K562 (cell line): ENCODE measurements around the gene VPS37D. TPM values are rescaled to one million over a fixed set of nuclear protein-coding genes. Genes with fewer than 3 reads are reported as not detected.

Experiments used
- BCOR ChIP-seq: fragments of 450-650 bp; IDR thresholded peaks from 2 replicates; pipeline ENCODE4 v1.6.1; 2016
- CBX5 ChIP-seq: IDR thresholded peaks from 2 replicates; pipeline ENCODE4 v1.6.1; 2014; ENCODE audit warnings: low read depth, borderline replicate concordance
- DACH1 ChIP-seq: fragments of 450-650 bp; IDR thresholded peaks from 2 replicates; pipeline ENCODE4 v1.6.1; 2018; ENCODE audit not compliant: partially characterized antibody
- ELF1 ChIP-seq: fragments of 200-800 bp; sonication (Bioruptor generic); IDR thresholded peaks from 2 replicates; pipeline ENCODE4 v1.6.1; 2016; ENCODE audit warnings: missing genetic modification characterization, missing compliant biosample characterization
- FOXJ2 ChIP-seq: fragments of 200-800 bp; sonication (Bioruptor generic); IDR thresholded peaks from 2 replicates; pipeline ENCODE4 v1.6.1; 2016; ENCODE audit warnings: missing genetic modification characterization, missing compliant biosample characterization
- HDGF ChIP-seq: fragments of 450-650 bp; IDR thresholded peaks from 2 replicates; pipeline ENCODE4 v1.6.1; 2016
- HMG20A ChIP-seq: fragments of 450-650 bp; formaldehyde crosslinking; conservative IDR thresholded peaks from 2 replicates; pipeline ENCODE4 v1.4.0; 2020; ENCODE audit warnings: mild to moderate bottlenecking, mixed read lengths
- KDM5B ChIP-seq: fragments of 200-600 bp; sonication (generic); IDR thresholded peaks from 2 replicates; pipeline ENCODE4 v1.6.1; 2012; ENCODE audit warnings: low read depth, mild to moderate bottlenecking, moderate library complexity, low read length, control low read depth, inconsistent platforms; ENCODE audit not compliant: insufficient replicate concordance
- TAF7 ChIP-seq: fragments of 450-650 bp; IDR thresholded peaks from 2 replicates; pipeline ENCODE4 v1.6.1; 2016; ENCODE audit warnings: missing genetic modification characterization, missing compliant biosample characterization
- TBP ChIP-seq: optimal IDR thresholded peaks from 2 replicates; pipeline ENCODE3; 2011; ENCODE audit warnings: low read depth, low read length, improper control_type of control experiment
- ZNF124 ChIP-seq: sonication (generic); formaldehyde crosslinking; IDR thresholded peaks from 2 replicates; pipeline ENCODE4 v1.8.1; 2022; ENCODE audit warnings: missing genetic modification reagents
- ZNF217 ChIP-seq: sonication (generic); formaldehyde crosslinking; IDR thresholded peaks from 2 replicates; pipeline ENCODE4 v1.8.0; 2022; ENCODE audit warnings: mild to moderate bottlenecking, missing genetic modification reagents
- ZSCAN32 ChIP-seq: fragments of 450-650 bp; formaldehyde crosslinking; IDR thresholded peaks from 2 replicates; pipeline ENCODE4 v1.4.0; 2020; ENCODE audit warnings: mild to moderate bottlenecking, moderate library complexity
- polyA plus RNA-seq, 8 experiments: library from polyadenylated mRNA; depleted of rRNA in 4 of 8; stranded (reverse) in 5 of 8; unstranded in 3 of 8; fragments of >200 nt; fragmentation: Nextera tagmentation in 2 of 8; fragmentation: Illumina TruSeq in 1 of 8; extraction: Ambion mirVana in 2 of 8; extraction: Trizol in 1 of 8; gene quantifications; 2 replicates each; pipeline versions ENCODE4 v1.2.1 to v1.2.3, GENCODE V29; 2011 to 2014; ENCODE audit warnings: inconsistent platforms in 1 of 8, missing spikeins in 1 of 8
- total RNA-seq, 7 experiments: library from RNA; depleted of rRNA in 6 of 7; stranded (reverse); fragments of >200 nt in 6 of 7; fragmentation: Illumina TruSeq in 2 of 7; extraction: Trizol in 2 of 7; gene quantifications; 2 replicates each; pipeline versions ENCODE4 v1.2.1 to v1.2.3, GENCODE V29; 2011 to 2021; ENCODE audit warnings: low replicate concordance in 1 of 7
- TF ChIP-seq, protein P1 (sequence below): fragments of 150-350 bp; conservative IDR thresholded peaks from 2 replicates; pipeline ENCODE4 v1.6.1; 2014; ENCODE audit warnings: low read length
- TF ChIP-seq, protein P2 (sequence below): fragments of 450-650 bp; IDR thresholded peaks from 2 replicates; pipeline ENCODE4 v1.7.0; 2016; ENCODE audit warnings: borderline replicate concordance
- TF ChIP-seq, protein P3 (sequence below): fragments of 450-650 bp; IDR thresholded peaks from 2 replicates; pipeline ENCODE4 v1.6.1; 2016; ENCODE audit warnings: missing biosample characterization, missing genetic modification characterization
- TF ChIP-seq, protein P4 (sequence below): fragments of 250-450 bp; sonication (Bioruptor Pico); IDR thresholded peaks from 2 replicates; pipeline ENCODE4 v1.8.0; 2021; ENCODE audit warnings: moderate library complexity, mild to moderate bottlenecking, inconsistent platforms
- TF ChIP-seq, protein P5 (sequence below): fragments of 200-800 bp; sonication (Bioruptor generic); IDR thresholded peaks from 2 replicates; pipeline ENCODE4 v1.6.1; 2016; ENCODE audit warnings: missing genetic modification characterization, missing compliant biosample characterization

VPS37D gene
- total and polyA plus RNA-seq, 9 of the 15 experiments (the other 6 are each of a cell fraction or from before 2014, with no cell fraction given) = 0.25 to 2.3 (median 1.0) TPM; not detected in 3

DNA sequence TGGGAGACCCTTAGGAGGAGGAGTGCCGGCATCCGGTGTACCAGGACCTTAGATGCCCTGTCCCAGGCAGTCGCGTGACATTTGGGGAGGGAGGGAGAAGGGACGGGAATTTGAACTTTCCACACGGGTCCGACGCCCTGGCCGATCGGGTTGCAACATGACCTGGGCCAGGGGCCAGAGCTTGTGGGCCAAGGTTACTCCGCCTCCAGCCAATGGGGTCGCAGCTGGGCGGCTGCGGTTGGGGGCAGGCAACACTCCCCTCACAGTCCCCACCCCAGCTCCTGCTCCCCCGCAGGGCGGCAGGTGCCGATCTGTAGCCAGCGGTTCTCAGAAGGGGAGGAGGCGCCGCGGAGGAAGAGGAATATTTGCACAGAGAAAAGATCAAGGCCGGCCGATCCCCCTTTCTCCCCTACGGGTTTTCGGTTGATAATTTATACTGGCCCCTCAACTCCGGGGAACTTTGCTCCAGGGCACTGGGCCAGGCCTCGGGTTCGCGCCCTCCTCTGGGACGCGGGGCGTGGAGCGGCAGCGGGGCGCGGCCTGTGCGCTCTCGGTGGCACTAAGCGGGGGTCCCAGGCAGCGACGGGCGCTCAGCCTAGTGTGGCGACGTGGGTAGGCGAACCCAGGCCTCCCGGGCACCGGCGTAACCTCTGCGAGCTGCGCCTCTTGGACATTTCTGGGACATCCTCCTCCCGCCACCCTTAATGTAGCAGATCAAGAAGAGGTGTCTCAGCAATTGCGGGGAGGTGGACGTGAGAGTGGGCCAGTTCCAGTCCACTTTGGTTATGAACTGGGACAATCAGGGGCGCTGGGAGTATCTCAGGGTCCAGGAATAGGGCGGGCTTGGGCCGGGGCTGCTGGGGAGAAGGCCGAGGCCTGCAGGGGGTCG, 44.5 kb upstream of the VPS37D start (continued):
- TF ChIP-seq, protein P1, sequence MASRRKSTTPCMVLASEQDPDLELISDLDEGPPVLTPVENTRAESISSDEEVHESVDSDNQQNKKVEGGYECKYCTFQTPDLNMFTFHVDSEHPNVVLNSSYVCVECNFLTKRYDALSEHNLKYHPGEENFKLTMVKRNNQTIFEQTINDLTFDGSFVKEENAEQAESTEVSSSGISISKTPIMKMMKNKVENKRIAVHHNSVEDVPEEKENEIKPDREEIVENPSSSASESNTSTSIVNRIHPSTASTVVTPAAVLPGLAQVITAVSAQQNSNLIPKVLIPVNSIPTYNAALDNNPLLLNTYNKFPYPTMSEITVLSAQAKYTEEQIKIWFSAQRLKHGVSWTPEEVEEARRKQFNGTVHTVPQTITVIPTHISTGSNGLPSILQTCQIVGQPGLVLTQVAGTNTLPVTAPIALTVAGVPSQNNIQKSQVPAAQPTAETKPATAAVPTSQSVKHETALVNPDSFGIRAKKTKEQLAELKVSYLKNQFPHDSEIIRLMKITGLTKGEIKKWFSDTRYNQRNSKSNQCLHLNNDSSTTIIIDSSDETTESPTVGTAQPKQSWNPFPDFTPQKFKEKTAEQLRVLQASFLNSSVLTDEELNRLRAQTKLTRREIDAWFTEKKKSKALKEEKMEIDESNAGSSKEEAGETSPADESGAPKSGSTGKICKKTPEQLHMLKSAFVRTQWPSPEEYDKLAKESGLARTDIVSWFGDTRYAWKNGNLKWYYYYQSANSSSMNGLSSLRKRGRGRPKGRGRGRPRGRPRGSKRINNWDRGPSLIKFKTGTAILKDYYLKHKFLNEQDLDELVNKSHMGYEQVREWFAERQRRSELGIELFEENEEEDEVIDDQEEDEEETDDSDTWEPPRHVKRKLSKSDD = no peak
- TF ChIP-seq, protein P2, sequence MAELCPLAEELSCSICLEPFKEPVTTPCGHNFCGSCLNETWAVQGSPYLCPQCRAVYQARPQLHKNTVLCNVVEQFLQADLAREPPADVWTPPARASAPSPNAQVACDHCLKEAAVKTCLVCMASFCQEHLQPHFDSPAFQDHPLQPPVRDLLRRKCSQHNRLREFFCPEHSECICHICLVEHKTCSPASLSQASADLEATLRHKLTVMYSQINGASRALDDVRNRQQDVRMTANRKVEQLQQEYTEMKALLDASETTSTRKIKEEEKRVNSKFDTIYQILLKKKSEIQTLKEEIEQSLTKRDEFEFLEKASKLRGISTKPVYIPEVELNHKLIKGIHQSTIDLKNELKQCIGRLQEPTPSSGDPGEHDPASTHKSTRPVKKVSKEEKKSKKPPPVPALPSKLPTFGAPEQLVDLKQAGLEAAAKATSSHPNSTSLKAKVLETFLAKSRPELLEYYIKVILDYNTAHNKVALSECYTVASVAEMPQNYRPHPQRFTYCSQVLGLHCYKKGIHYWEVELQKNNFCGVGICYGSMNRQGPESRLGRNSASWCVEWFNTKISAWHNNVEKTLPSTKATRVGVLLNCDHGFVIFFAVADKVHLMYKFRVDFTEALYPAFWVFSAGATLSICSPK = no peak
- TF ChIP-seq HMG20A (CRISPR knock-in tag) = no peak
- TF ChIP-seq TAF7 (tag) = no peak
- no peak for TF ChIP-seq TBP
- TF ChIP-seq, protein P3, sequence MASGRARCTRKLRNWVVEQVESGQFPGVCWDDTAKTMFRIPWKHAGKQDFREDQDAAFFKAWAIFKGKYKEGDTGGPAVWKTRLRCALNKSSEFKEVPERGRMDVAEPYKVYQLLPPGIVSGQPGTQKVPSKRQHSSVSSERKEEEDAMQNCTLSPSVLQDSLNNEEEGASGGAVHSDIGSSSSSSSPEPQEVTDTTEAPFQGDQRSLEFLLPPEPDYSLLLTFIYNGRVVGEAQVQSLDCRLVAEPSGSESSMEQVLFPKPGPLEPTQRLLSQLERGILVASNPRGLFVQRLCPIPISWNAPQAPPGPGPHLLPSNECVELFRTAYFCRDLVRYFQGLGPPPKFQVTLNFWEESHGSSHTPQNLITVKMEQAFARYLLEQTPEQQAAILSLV = no peak
- TF ChIP-seq ZNF124 = no peak
- TF ChIP-seq, protein P4, sequence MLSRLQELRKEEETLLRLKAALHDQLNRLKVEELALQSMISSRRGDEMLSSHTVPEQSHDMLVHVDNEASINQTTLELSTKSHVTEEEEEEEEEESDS = no peak
- TF ChIP-seq HDGF = no peak
- TF ChIP-seq FOXJ2 (tag) = no peak
- TF ChIP-seq, protein P5, sequence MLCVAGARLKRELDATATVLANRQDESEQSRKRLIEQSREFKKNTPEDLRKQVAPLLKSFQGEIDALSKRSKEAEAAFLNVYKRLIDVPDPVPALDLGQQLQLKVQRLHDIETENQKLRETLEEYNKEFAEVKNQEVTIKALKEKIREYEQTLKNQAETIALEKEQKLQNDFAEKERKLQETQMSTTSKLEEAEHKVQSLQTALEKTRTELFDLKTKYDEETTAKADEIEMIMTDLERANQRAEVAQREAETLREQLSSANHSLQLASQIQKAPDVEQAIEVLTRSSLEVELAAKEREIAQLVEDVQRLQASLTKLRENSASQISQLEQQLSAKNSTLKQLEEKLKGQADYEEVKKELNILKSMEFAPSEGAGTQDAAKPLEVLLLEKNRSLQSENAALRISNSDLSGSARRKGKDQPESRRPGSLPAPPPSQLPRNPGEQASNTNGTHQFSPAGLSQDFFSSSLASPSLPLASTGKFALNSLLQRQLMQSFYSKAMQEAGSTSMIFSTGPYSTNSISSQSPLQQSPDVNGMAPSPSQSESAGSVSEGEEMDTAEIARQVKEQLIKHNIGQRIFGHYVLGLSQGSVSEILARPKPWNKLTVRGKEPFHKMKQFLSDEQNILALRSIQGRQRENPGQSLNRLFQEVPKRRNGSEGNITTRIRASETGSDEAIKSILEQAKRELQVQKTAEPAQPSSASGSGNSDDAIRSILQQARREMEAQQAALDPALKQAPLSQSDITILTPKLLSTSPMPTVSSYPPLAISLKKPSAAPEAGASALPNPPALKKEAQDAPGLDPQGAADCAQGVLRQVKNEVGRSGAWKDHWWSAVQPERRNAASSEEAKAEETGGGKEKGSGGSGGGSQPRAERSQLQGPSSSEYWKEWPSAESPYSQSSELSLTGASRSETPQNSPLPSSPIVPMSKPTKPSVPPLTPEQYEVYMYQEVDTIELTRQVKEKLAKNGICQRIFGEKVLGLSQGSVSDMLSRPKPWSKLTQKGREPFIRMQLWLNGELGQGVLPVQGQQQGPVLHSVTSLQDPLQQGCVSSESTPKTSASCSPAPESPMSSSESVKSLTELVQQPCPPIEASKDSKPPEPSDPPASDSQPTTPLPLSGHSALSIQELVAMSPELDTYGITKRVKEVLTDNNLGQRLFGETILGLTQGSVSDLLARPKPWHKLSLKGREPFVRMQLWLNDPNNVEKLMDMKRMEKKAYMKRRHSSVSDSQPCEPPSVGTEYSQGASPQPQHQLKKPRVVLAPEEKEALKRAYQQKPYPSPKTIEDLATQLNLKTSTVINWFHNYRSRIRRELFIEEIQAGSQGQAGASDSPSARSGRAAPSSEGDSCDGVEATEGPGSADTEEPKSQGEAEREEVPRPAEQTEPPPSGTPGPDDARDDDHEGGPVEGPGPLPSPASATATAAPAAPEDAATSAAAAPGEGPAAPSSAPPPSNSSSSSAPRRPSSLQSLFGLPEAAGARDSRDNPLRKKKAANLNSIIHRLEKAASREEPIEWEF (CRISPR knock-in tag) = no peak
- no peak for TF ChIP-seq CBX5
- TF ChIP-seq BCOR = peak; percentile 71
- no peak for TF ChIP-seq ZNF217 (CRISPR knock-in tag)
- TF ChIP-seq ELF1 (tag) = no peak
- TF ChIP-seq ZSCAN32 (CRISPR knock-in tag) = no peak
- peak; percentile 17 for TF ChIP-seq KDM5B
- TF ChIP-seq DACH1 = no peak
